Activated CD4-positive, alpha-beta T cell treated with anti-CD3 and anti-CD28 coated beads, Interleukin-2, amount 10 ng/mL, durations not matched to agents 24 days and 14 days (primary cell): ENCODE measurements around the gene PARD3. TPM values are rescaled to one million over a fixed set of nuclear protein-coding genes. Genes with fewer than 3 reads are reported as not detected.

ENCODE experiments used
- DNase-seq: peaks from one replicate; pipeline ENCODE4 v3.0.0; 2022
- H3K27ac Mint-ChIP-seq: one replicate; pipeline ENCODE4 v1.8.0; 2022; ENCODE audit warnings: mild to moderate bottlenecking, mixed read lengths
- H3K27me3 Mint-ChIP-seq: one replicate; pipeline ENCODE4 v1.8.0; 2022; ENCODE audit warnings: mixed read lengths
- H3K36me3 Mint-ChIP-seq: one replicate; pipeline ENCODE4 v1.8.0; 2022; ENCODE audit warnings: low read depth, mild to moderate bottlenecking, mixed read lengths
- H3K4me1 Mint-ChIP-seq: one replicate; pipeline ENCODE4 v1.8.0; 2021; ENCODE audit warnings: mixed read lengths
- H3K4me3 Mint-ChIP-seq: one replicate; pipeline ENCODE4 v1.8.0; 2022; ENCODE audit warnings: mild to moderate bottlenecking, moderate library complexity, mixed read lengths
- H3K9me3 Mint-ChIP-seq: one replicate; pipeline ENCODE4 v1.8.0; 2021; ENCODE audit warnings: mixed read lengths
- intact Hi-C: fragments of 100-400 bp; cut with micrococcal nuclease; formaldehyde crosslinking; loops from one replicate; pipeline ENCODE4 v1.15.1; 2023
- total RNA-seq: library from RNA; stranded (reverse); gene quantifications from 2 replicates; pipeline ENCODE4 v1.2.3, GENCODE V29; 2022

PARD3 gene
- total RNA-seq, 1 donor from 2014 or later: 2.9 TPM

- Mint-ChIP-seq H3K4me3 (no peak overlapping the region), H3K9me3 (no peaks in the 10 kb centered on the region), H3K4me1 (peaks cover 5% of the 10 kb centered on the region), H3K27ac (no peak overlapping the region), H3K36me3 (no peaks in the 10 kb centered on the region), H3K27me3 (peaks cover 4% of the 10 kb centered on the region)
- DNase-seq: no peak
- intact Hi-C loops: no loop called here
Observed at GRCh38 chr10:34697351-34698247, 117.5 kb downstream of the PARD3 start.

DNA sequence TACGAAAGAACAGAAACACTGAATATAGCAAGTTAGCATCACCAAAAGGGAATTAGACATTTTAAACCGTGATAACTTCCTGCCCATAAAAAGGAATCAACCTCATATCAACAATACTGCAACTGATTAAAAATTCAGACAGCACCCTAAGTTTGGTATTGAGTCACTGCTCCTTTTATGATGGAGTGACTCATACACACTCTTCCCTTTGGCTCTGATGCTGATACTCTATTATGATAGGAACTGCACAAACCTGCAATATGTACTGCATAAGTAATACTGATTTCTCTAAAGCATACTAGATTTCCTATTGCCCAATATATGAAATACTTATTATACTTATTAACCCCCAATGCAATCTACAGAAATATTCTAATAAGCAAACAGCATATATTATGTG is 118.7 kb downstream of the PARD3 start:
- H3K9me3 Mint-ChIP-seq: no peaks in the 10 kb centered on the region
- intact Hi-C loops: no loop called here
- no peak overlapping the region for H3K4me3 Mint-ChIP-seq
- no peak for DNase-seq
- H3K27me3 Mint-ChIP-seq: peaks cover 3% of the 10 kb centered on the region
- no peak overlapping the region for H3K27ac Mint-ChIP-seq
- no peaks in the 10 kb centered on the region for H3K36me3 Mint-ChIP-seq
- H3K4me1 Mint-ChIP-seq: peaks cover 5% of the 10 kb centered on the region

GRCh38 chr10:34690383-34691049 is 124.6 kb downstream of the PARD3 start:
- H3K9me3 Mint-ChIP-seq: no peaks in the 10 kb centered on the region
- no peak overlapping the region for H3K27ac Mint-ChIP-seq
- H3K27me3 Mint-ChIP-seq: no peaks in the 10 kb centered on the region
- H3K4me3 Mint-ChIP-seq: no peak overlapping the region
- intact Hi-C loops: no loop called here
- H3K4me1 Mint-ChIP-seq: no peaks in the 10 kb centered on the region
- DNase-seq: no peak
- no peaks in the 10 kb centered on the region for H3K36me3 Mint-ChIP-seq

DNA sequence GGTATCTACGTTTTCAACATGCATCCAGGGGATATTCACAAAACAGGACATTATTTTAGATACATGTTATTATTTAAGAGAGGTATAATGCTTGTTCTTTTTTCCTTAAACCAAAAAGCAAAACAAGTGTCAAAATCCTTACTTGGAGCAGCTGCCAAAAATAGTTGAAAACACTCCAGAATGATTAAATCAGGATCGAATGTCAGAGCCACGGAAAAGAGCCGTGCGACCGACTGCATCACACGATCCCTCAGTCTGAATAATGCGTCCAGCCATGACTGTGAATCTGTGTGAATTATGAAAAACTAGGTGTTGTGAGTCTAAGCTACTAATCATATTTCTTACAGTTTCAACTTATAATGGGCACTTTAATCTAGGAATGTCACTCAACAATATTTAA is 126.0 kb downstream of the PARD3 start:
- Mint-ChIP-seq H3K9me3 (no peaks in the 10 kb centered on the region), H3K27ac (no peak overlapping the region), H3K4me3 (no peak overlapping the region), H3K4me1 (no peaks in the 10 kb centered on the region), H3K27me3 (no peaks in the 10 kb centered on the region), H3K36me3 (no peaks in the 10 kb centered on the region)
- DNase-seq: no peak
- intact Hi-C loops: no loop called here

- intact Hi-C loops: no loop called here
- H3K27me3 Mint-ChIP-seq: no peaks in the 10 kb centered on the region
- no peak overlapping the region for H3K27ac Mint-ChIP-seq
- no peak overlapping the region for H3K4me3 Mint-ChIP-seq
- no peaks in the 10 kb centered on the region for H3K4me1 Mint-ChIP-seq
- no peaks in the 10 kb centered on the region for H3K9me3 Mint-ChIP-seq
- H3K36me3 Mint-ChIP-seq: no peaks in the 10 kb centered on the region
- DNase-seq: no peak
Observed at GRCh38 chr10:34687434-34688210, 127.5 kb downstream of the PARD3 start.

- no peak overlapping the region for H3K4me3 Mint-ChIP-seq
- intact Hi-C loops: no loop called here
- H3K4me1 Mint-ChIP-seq: no peaks in the 10 kb centered on the region
- no peaks in the 10 kb centered on the region for H3K27me3 Mint-ChIP-seq
- H3K9me3 Mint-ChIP-seq: no peaks in the 10 kb centered on the region
- no peaks in the 10 kb centered on the region for H3K36me3 Mint-ChIP-seq
- DNase-seq: no peak
- H3K27ac Mint-ChIP-seq: no peak overlapping the region
Observed at GRCh38 chr10:34682580-34682979, 132.5 kb downstream of the PARD3 start.

- peaks cover 1% of the 10 kb centered on the region for H3K27me3 Mint-ChIP-seq
- no peak overlapping the region for H3K27ac Mint-ChIP-seq
- intact Hi-C loops: no loop called here
- H3K4me1 Mint-ChIP-seq: no peaks in the 10 kb centered on the region
- H3K9me3 Mint-ChIP-seq: no peaks in the 10 kb centered on the region
- no peak overlapping the region for H3K4me3 Mint-ChIP-seq
- no peak for DNase-seq
- H3K36me3 Mint-ChIP-seq: no peaks in the 10 kb centered on the region
Observed at GRCh38 chr10:34681933-34682332, 133.2 kb downstream of the PARD3 start.

GRCh38 chr10:34679177-34679576 is 135.9 kb downstream of the PARD3 start:
- Mint-ChIP-seq H3K9me3 (no peaks in the 10 kb centered on the region), H3K36me3 (no peaks in the 10 kb centered on the region), H3K4me1 (no peaks in the 10 kb centered on the region), H3K4me3 (no peak overlapping the region), H3K27ac (no peak overlapping the region), H3K27me3 (peaks cover 5% of the 10 kb centered on the region)
- DNase-seq: no peak
- intact Hi-C loops: no loop called here

DNA sequence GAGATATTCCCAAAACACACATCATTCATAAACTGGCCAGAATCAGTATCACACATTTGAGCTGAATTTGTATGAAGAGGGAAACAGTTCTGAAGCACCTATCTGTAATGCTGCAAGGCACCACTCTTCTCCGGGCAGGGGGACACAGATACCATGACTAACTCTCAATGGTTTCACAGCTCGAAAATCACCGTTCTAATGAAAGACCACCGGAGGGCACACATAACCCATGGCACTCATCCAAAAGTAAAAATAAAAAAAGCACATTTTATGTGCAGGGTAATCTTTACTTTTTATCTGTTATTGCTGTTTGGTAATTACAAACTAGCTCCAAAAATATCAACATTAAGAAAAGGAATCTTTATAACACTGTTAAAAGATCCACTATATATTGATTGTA is 137.5 kb downstream of the PARD3 start:
- intact Hi-C loops: no loop called here

GRCh38 chr10:34677132-34677531 is 138.0 kb downstream of the PARD3 start:
- no peaks in the 10 kb centered on the region for H3K4me1 Mint-ChIP-seq
- H3K4me3 Mint-ChIP-seq: no peak overlapping the region
- H3K27ac Mint-ChIP-seq: no peak overlapping the region
- H3K36me3 Mint-ChIP-seq: no peaks in the 10 kb centered on the region
- H3K27me3 Mint-ChIP-seq: peaks cover 7% of the 10 kb centered on the region
- H3K9me3 Mint-ChIP-seq: no peaks in the 10 kb centered on the region
- DNase-seq: no peak
- intact Hi-C loops: no loop called here

More for the DNA sequence above, 137.5 kb downstream of the PARD3 start:
- no peak overlapping the region for H3K27ac Mint-ChIP-seq
- H3K4me1 Mint-ChIP-seq: no peaks in the 10 kb centered on the region
- H3K27me3 Mint-ChIP-seq: peaks cover 7% of the 10 kb centered on the region
- H3K4me3 Mint-ChIP-seq: no peak overlapping the region
- no peaks in the 10 kb centered on the region for H3K9me3 Mint-ChIP-seq
- DNase-seq: no peak
- no peaks in the 10 kb centered on the region for H3K36me3 Mint-ChIP-seq

GRCh38 chr10:34674176-34674575 is 140.9 kb downstream of the PARD3 start:
- Mint-ChIP-seq H3K27ac (no peak overlapping the region), H3K9me3 (no peaks in the 10 kb centered on the region), H3K36me3 (no peaks in the 10 kb centered on the region), H3K4me3 (no peak overlapping the region), H3K4me1 (no peaks in the 10 kb centered on the region), H3K27me3 (peaks cover 10% of the 10 kb centered on the region)
- intact Hi-C loops: no loop called here
- DNase-seq: no peak

DNA sequence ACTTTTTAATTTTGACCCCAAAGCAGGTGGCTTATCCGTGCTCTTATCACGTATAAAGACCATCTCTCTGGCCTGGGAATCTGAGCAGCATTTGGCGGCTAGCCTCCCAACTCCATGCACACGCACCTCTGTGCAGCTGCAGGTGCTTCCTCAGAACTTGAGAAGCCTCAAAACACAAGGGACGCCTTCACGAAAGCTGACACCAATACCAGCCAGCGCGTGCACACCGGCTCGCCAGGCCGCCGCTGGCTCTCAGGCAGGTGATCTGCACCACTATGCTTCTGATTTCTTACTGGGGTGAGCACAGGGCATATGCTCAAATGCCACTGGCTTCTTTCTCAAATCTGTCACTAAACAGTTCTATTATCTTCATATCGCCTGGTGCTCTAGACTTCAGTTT is 145.0 kb downstream of the PARD3 start:
- Mint-ChIP-seq H3K4me1 (no peaks in the 10 kb centered on the region), H3K4me3 (no peak overlapping the region), H3K36me3 (no peaks in the 10 kb centered on the region), H3K9me3 (no peaks in the 10 kb centered on the region), H3K27ac (no peak overlapping the region), H3K27me3 (peaks cover 7% of the 10 kb centered on the region)
- intact Hi-C loops: no loop called here
- DNase-seq: no peak

GRCh38 chr10:34669079-34669478 is 146.0 kb downstream of the PARD3 start:
- no peaks in the 10 kb centered on the region for H3K9me3 Mint-ChIP-seq
- H3K4me3 Mint-ChIP-seq: no peak overlapping the region
- H3K27me3 Mint-ChIP-seq: peaks cover 6% of the 10 kb centered on the region
- H3K4me1 Mint-ChIP-seq: no peaks in the 10 kb centered on the region
- H3K36me3 Mint-ChIP-seq: no peaks in the 10 kb centered on the region
- no peak overlapping the region for H3K27ac Mint-ChIP-seq
- DNase-seq: no peak
- intact Hi-C loops: no loop called here

DNA sequence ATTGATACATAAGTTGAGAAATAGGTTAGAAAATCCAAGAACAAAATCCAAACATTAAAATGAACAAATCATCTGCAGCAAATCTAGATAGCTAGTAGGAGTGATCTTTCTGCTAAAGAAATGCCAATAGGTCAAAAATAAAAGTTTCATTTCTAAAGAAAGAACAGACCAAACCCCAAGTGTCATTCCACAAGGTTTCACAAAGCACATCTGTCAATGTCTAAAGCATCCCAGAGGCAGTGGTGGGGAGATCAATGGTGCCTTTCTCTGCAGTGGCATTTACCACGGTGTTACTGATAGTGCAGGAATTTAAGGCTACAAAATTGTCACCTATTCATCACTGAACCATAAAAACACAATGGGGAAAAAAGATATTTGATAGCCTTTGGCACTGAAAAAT is 147.9 kb downstream of the PARD3 start:
- no peaks in the 10 kb centered on the region for H3K36me3 Mint-ChIP-seq
- H3K27ac Mint-ChIP-seq: no peak overlapping the region
- DNase-seq: no peak
- peaks cover 4% of the 10 kb centered on the region for H3K27me3 Mint-ChIP-seq
- intact Hi-C loops: no loop called here
- no peaks in the 10 kb centered on the region for H3K9me3 Mint-ChIP-seq
- H3K4me3 Mint-ChIP-seq: no peak overlapping the region
- H3K4me1 Mint-ChIP-seq: no peaks in the 10 kb centered on the region
